Right lung (tissue), 10 donors: ENCODE measurements around the gene UCN. TPM values are rescaled to one million over a fixed set of nuclear protein-coding genes. Genes with fewer than 3 reads are reported as not detected.
"Not testable (repeated sequence)": the region's sequence is repeated elsewhere in the genome, so short reads cannot be mapped to it uniquely, and the experiment has no call there.

Experiments used
- DNase-seq, 2 donors: peaks; one replicate each; pipeline ENCODE4 v3.0.0-alpha.2; 2013
- long read RNA-seq, 8 donors: transcript quantifications; one replicate each; lab custom pipeline, GENCODE V29; 2026
- polyA plus RNA-seq, 5 donors: library from polyadenylated mRNA; unstranded; fragments of 120-200 nt; gene quantifications; one replicate each; pipeline versions ENCODE4 v1.2.1 to v1.2.3, GENCODE V29; 2013; ENCODE audit warnings: inconsistent platforms in 1 of 5, low replicate concordance in 1 of 5; ENCODE audit not compliant: insufficient read length in 5 of 5, insufficient read depth in 1 of 5

Gene UCN
- polyA plus RNA-seq, result 1 to 10 TPM; 1.1 to 3.4 (median 1.9) TPM
- long read RNA-seq, donor 1, partial matches to known transcripts, result 0 of 2 reads
- long read RNA-seq, donor 1, other reads (novel, unspliced or antisense), result 0 of 2 reads
- long read RNA-seq, donor 2, result 0 reads
- long read RNA-seq, donor 3, partial matches to known transcripts, result 0 of 2 reads
- long read RNA-seq, donor 3, other reads (novel, unspliced or antisense), result 0 of 2 reads
- long read RNA-seq, donor 4, partial matches to known transcripts, result 0 of 1 reads
- long read RNA-seq, donor 4, other reads (novel, unspliced or antisense), result 0 of 1 reads
- long read RNA-seq, donor 5, result 0 reads
- long read RNA-seq, donor 6, partial matches to known transcripts, result 0 of 2 reads
- long read RNA-seq, donor 6, other reads (novel, unspliced or antisense), result 0 of 2 reads
- long read RNA-seq, donor 7, transcript UCN-201 (2 exons, 795 nt), result major isoform, 7 of 7 reads
- long read RNA-seq, donor 7, partial matches to known transcripts, result 0 of 7 reads
- long read RNA-seq, donor 7, other reads (novel, unspliced or antisense), result 0 of 7 reads
- long read RNA-seq, donor 8, result 0 reads

- peak; percentile 25 to 27 for DNase-seq
These were observed at the start of gene UCN for GRCh38 chr2:27308359-27308881. TSS of gene UCN (minus strand) at chr2:27308445. CDS start at chr2:27307895, 550 bp downstream.

- peak; percentile 95 to 96 for DNase-seq
These were observed 48.3 kb upstream of the UCN start, which contains the start of gene GTF3C2 for GRCh38 chr2:27356382-27357181. TSS of gene GTF3C2 (minus strand) at chr2:27356764. CDS start at chr2:27343554, 13,210 bp downstream.

GRCh38 chr2:27356056-27356381, 47.8 kb upstream of the UCN start:
- peak in 1 of 2 donors; percentile 24 for DNase-seq

GRCh38 chr2:27354597-27354927, 46.3 kb upstream of the UCN start:
- no peak for DNase-seq

- no peak for DNase-seq
These were observed 45.7 kb upstream of the UCN start for GRCh38 chr2:27353762-27354596.

GRCh38 chr2:27353386-27353761, 45.1 kb upstream of the UCN start:
- not testable (repeated sequence) for DNase-seq

GRCh38 chr2:27351802-27352598, 43.8 kb upstream of the UCN start:
- DNase-seq, result no peak

GRCh38 chr2:27350106-27350693, 42.0 kb upstream of the UCN start:
- no peak for DNase-seq

GRCh38 chr2:27347641-27348040, 39.4 kb upstream of the UCN start:
- DNase-seq, result no peak

- no peak for DNase-seq
These were observed 27.9 kb upstream of the UCN start for GRCh38 chr2:27336173-27336572.

GRCh38 chr2:27335311-27335710, 27.1 kb upstream of the UCN start:
- DNase-seq, result no peak

GRCh38 chr2:27324720-27325119, 16.5 kb upstream of the UCN start:
- no peak for DNase-seq

GRCh38 chr2:27323596-27324285, 15.5 kb upstream of the UCN start:
- DNase-seq, result no peak

- peak; percentile 88 to 91 for DNase-seq
These were observed 14.7 kb upstream of the UCN start, which contains the start of gene MPV17 for GRCh38 chr2:27322766-27323595. TSS of gene MPV17 (minus strand) at chr2:27323097. CDS start at chr2:27322517, 580 bp downstream.

- no peak for DNase-seq
These were observed 14.1 kb upstream of the UCN start for GRCh38 chr2:27322301-27322765.

- no peak for DNase-seq
These were observed 12.8 kb upstream of the UCN start for GRCh38 chr2:27320958-27321543.

GRCh38 chr2:27319839-27320238, 11.6 kb upstream of the UCN start:
- not testable (repeated sequence) for DNase-seq
